ENCODE results near the gene FANCC.

FANCC gene

DNA sequence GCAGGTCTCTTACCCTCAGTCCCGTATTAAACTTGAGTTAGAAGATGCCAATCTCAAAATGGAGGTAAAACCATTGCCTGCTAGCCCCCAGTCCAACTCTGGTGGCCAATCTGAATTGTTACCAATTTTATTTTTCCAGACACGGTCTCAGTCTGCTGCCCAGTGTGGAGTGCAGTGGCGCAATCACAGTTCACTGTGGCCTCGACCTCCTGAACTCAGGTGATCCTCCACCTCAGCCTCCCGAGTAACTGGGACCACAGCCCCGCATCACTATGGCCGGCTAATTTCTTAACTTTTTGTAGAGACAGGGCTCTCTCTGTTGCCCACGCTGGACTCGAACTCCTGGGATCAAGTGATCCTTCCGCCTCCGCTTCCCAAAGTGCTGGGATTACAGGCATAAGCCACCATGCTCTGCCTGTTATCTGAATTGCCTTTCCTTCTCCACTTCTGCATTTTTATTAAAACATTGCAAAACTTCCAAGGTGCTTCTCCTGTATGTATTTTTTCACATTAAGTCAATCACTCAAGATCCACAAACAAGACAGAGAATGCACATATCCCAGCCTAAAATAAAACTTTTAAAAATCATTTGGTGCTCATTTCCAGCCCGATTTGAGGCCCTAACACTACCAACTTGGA lies 2.3 kb downstream of the FANCC start:
- DNase-seq (ENCODE audit: low read depth) = no peak
- TF ChIP-seq, protein P1, sequence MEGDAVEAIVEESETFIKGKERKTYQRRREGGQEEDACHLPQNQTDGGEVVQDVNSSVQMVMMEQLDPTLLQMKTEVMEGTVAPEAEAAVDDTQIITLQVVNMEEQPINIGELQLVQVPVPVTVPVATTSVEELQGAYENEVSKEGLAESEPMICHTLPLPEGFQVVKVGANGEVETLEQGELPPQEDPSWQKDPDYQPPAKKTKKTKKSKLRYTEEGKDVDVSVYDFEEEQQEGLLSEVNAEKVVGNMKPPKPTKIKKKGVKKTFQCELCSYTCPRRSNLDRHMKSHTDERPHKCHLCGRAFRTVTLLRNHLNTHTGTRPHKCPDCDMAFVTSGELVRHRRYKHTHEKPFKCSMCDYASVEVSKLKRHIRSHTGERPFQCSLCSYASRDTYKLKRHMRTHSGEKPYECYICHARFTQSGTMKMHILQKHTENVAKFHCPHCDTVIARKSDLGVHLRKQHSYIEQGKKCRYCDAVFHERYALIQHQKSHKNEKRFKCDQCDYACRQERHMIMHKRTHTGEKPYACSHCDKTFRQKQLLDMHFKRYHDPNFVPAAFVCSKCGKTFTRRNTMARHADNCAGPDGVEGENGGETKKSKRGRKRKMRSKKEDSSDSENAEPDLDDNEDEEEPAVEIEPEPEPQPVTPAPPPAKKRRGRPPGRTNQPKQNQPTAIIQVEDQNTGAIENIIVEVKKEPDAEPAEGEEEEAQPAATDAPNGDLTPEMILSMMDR (IDR thresholded peaks at IDR 0.05; ENCODE audit: low read depth, low read length, missing control alignments) = no peak
- no peak overlapping the region for H3K4me3 ChIP-seq (ENCODE audit: low read depth, low read length)

DNA sequence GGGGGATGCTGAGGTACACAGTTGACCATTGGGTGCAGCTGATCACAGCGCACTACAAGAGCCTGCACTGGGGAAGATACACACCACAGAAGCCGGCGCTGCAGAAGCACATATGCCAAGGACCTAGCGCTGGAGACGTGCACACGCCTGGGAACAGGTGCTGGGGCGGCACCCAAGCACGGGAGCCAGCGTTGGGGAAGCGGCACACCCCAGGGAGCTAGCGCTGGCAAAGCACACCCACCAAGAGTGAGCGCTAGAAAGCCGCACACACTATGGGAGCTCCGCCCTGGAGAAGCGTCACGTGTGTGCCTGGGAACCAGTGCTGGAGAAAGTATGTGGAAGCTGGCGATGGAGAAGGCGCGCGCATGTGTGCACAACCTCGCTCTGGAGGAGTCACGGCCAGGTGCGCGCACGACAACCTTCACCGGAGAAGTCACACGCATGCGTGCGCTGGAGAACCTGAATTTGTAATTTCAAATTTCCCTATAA lies 4.5 kb downstream of the FANCC start:
- DNase-seq (ENCODE audit: low read depth) = no peak
- TF ChIP-seq, protein P1 (IDR thresholded peaks at IDR 0.05; ENCODE audit: low read depth, low read length, missing control alignments) = no peak
- peak overlapping the region; percentile 50 for H3K4me3 ChIP-seq (ENCODE audit: low read depth, low read length)

DNA sequence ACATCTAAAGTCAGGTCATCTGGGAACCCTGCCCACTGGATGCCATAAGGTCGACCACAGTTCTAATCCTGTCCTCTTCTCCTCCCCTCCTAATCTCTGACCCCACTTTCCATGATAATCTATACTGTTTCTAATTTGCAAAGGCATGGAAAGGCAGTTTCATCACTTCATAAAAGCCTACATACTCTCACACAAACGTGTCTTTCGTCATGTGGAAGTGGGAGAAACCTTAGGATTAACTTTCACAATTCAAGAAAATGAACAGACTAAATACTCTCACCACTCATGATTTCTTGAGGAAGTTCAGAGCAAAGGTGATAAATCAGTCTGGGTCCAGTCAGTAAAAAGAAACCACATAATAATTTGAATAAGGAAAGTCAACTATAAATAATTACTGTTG lies 5.5 kb downstream of the FANCC start:
- DNase-seq (ENCODE audit: low read depth) = no peak
- TF ChIP-seq, protein P1 (IDR thresholded peaks at IDR 0.05; ENCODE audit: low read depth, low read length, missing control alignments) = no peak
- no peak overlapping the region for H3K4me3 ChIP-seq (ENCODE audit: low read depth, low read length)

GRCh38 chr9:95307538-95307937 lies 10.0 kb downstream of the FANCC start:
- TF ChIP-seq, protein P1 (IDR thresholded peaks at IDR 0.05; ENCODE audit: low read depth, low read length, missing control alignments) = no peak
- DNase-seq (ENCODE audit: low read depth) = no peak
- H3K4me3 ChIP-seq (ENCODE audit: low read depth, low read length) = no peak overlapping the region

DNA sequence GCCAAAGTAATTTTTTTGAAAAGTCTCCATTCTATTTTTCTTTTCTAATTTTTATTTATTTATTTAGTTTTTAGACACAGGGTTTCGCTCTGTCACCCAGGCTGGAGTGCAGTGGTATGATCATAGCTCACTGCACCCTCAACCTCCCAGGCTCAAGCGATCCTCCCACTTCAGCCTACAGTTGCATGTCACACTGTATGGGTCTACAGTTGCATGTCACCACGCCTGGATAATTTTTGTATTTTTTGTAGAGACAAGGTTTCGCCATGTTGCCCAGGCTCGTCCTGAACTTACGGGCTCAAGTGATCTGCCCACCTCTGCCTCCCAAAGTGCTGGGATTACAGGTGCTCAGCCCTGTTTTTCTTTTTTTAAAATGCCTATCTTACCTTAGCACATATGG lies 10.7 kb downstream of the FANCC start:
- TF ChIP-seq, protein P1 (IDR thresholded peaks at IDR 0.05; ENCODE audit: low read depth, low read length, missing control alignments) = no peak
- DNase-seq (ENCODE audit: low read depth) = no peak

DNA sequence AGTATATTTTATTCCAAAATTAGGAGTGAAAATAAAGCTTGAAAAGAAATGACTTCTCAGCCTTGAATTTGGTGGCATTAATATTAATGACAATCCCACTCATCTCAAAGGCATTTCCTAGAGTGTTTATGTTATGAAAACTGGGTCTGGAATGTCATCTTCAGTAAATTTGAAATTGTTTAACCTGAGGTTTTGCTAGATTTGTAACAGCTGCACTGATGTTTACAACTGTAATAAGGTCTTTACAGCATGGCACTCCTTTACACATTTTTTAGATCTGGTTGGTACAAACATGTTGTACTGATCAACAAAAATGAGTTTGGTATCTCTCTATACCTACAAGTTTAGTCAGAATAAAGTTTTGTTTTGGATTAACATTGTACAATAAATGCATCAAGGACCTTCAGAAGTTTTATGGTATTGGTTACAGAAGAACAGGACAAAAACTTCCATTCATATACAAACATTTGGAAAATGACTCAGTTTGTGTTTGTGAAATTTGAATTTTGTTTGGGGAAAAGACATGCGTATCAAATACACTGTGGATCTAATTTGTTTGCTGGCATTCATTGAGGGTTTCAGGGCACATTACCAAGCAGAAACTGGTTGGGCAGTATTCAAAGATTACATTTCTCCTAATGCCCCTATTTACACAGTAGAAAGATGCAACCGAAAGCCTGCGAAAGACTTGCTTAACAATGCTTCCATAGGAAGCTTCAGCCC lies 11.6 kb downstream of the FANCC start:
- no peak for DNase-seq (ENCODE audit: low read depth)
- no peak overlapping the region for H3K4me3 ChIP-seq (ENCODE audit: low read depth, low read length)
- TF ChIP-seq, protein P1 (IDR thresholded peaks at IDR 0.05; ENCODE audit: low read depth, low read length, missing control alignments) = no peak

More for the DNA sequence above, 10.7 kb downstream of the FANCC start:
- H3K4me3 ChIP-seq (ENCODE audit: low read depth, low read length) = no peak overlapping the region

All from GM12864 (cell line).